ENCODE data around the gene ZSCAN16. TPM values are rescaled to one million over a fixed set of nuclear protein-coding genes. Genes with fewer than 3 reads are reported as not detected.
"Not testable (repeated sequence)": the region's sequence is repeated elsewhere in the genome, so short reads cannot be mapped to it uniquely, and the experiment has no call there.

The ZSCAN16 gene
- total RNA-seq: 3.9 TPM
- polyA plus RNA-seq: 3.5 TPM

DNA sequence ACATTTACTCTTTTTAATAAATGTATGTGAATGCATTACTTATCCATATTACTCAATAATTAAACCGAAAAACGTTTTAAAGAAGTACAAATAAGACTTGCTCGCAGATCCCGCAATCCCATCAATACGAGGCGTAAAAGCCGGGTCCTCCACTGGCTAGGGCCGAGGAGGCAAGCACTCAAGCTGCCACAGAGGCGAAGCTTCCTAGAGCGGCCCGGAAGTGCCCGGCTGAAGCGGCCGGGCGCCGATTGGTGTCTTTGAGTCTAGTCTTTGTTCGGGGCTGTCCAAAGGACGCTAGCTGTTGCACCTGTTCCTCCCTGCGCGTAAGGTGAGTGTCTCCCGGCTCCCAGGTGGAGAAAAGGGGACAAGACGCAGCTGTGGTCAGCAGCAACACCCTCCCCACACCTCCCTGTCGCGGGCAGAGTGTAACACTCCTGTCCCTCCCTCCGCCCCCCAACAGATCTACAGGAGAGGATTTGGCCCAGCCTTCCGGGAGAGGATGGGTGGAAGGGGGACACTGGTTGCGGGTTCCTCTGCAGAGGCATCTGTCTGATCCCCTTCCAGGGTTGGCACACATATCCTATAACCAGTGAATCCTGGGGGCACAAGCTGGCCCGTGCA is at the start of gene ZSCAN16:
TSS of gene ZSCAN16 (plus strand) at position 260 of the 621 bp plus-strand sequence. CDS start 835 bp downstream, outside the sequence.
- H3K4me3 ChIP-seq (ENCODE audit: low read depth, low read length): peak within 1 kb of the TSS; percentile 52
- H3K36me3 ChIP-seq (ENCODE audit: insufficient read depth): peaks cover 2% of the 10 kb centered on the region
- no peak within 1 kb of the TSS for H3K27ac ChIP-seq (ENCODE audit: low read depth)
- under 1% methylated on average over 28 of the region's 28 CpGs for WGBS
- DNase-seq (ENCODE audit: extremely low spot score): no peak
- no peaks in the 10 kb centered on the region for H3K4me1 ChIP-seq (ENCODE audit: insufficient read depth)

DNA sequence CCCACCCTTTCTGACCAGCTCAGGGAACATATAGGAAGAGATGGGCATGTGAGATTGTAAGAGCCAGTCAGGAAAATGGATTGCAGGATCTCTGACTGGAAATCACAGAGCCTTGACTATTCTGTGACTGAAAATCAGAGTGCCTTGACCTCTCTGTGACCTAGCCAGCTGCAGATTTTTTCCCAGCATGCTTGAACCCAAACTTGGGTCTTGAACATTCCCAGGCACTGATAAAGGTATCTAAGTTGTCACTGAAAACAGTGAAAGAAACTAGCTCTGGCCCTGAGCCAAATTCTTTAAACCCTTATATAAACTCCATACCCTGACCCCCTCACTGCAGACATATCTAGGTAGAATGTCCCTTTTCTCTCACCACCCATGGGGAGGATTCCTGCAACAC is 46.4 kb upstream of the ZSCAN16 start:
- Histone ChIP-seq H3K4me1 (ENCODE audit: insufficient read depth) (no peaks in the 10 kb centered on the region), H3K27ac (ENCODE audit: low read depth) (no peak overlapping the region), H3K4me3 (ENCODE audit: low read depth, low read length) (no peak overlapping the region), H3K36me3 (ENCODE audit: insufficient read depth) (no peaks in the 10 kb centered on the region)
- no peak for DNase-seq (ENCODE audit: extremely low spot score)

DNA sequence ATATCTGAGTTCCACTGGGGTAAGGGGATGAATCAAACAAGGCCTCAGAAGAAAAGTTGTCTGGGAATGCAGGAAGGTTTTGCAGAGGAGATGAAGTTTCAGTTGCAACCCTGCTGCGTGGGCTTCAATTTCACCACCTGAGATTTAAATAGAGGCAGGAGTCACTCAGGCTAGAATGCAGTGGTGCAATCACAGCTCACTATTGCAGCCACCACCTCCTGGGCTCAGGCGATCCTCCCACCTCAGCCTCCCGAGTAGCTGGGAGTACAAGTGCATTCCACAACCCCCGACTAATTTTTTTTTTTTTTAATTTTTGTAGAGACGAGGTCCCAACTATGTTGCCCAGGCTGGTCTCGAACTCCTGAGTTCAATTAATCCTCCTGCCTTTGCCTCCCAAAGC is 45.6 kb upstream of the ZSCAN16 start:
- no peak overlapping the region for H3K4me3 ChIP-seq (ENCODE audit: low read depth, low read length)

DNA sequence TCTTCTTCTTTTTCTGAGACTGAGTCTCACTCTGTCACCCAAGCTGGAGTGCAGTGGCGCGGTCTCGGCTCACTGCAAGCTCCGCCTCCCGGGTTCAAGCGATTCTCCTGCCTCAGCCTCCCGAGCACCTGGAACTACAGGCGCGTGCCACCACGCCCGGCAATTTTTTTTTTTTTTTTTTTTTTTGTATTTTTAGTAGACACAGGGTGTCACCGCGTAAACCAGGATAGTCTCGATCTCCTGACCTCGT is 44.1 kb upstream of the ZSCAN16 start, which contains the start of gene ZNF165:
TSS of gene ZNF165 (plus strand) at position 188 of the 250 bp plus-strand sequence. CDS start 4,913 bp downstream, outside the sequence.
- H3K4me3 ChIP-seq (ENCODE audit: low read depth, low read length): peak within 1 kb of the TSS; percentile 59
- 2% methylated on average over 15 of the region's 15 CpGs for WGBS

More for the DNA sequence above, 45.6 kb upstream of the ZSCAN16 start:
- no peaks in the 10 kb centered on the region for H3K4me1 ChIP-seq (ENCODE audit: insufficient read depth)
- DNase-seq (ENCODE audit: extremely low spot score): no peak
- H3K27ac ChIP-seq (ENCODE audit: low read depth): no peak overlapping the region
- no peaks in the 10 kb centered on the region for H3K36me3 ChIP-seq (ENCODE audit: insufficient read depth)
- 72% methylated on average over 6 of the region's 6 CpGs for WGBS

DNA sequence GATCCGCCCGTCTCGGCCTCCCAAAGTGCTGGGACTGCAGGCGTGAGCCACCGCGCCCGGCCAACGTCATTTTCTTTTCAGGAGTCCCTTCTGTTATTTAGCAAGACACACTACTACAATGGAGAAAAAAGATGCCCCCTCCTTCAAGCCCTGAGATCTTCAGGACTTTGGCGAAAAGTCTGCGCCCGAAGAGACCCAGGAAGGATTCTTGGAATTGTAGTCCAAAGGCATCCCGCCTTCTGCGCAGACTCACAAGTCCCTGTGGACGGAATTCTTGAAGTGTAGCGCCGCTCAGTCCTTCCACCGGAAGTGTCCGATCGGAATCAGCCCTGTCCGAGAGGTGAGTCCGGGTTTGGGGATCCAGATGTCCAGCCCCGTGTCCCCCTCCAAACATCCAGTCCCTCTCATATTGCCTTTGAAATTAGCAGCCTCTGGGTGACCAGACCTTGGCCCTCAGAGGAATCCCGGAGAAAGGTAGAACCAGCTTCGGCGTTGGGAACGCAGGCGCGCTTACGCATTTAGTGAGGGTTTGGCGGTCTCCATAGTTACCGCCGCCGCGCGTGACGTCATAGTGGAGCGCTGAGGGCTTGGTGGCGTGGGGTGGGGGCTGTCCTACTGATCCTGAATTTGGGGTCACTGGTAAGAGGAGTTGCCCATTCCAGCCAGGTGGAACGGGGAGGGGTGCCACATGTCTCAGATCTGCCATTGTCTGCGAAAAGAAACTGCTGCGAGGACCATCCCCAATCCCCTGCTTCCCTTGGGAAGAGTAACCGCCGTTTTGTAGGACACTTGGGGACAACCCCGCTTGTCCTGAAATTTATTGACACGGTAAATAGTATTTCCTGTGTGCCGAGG is 43.6 kb upstream of the ZSCAN16 start:
- no peaks in the 10 kb centered on the region for H3K36me3 ChIP-seq (ENCODE audit: insufficient read depth)
- under 1% methylated on average over 46 of the region's 46 CpGs for WGBS
- H3K4me1 ChIP-seq (ENCODE audit: insufficient read depth): no peaks in the 10 kb centered on the region
- H3K27ac ChIP-seq (ENCODE audit: low read depth): peak overlapping the region; percentile 82
- peak overlapping the region; percentile 59 for H3K4me3 ChIP-seq (ENCODE audit: low read depth, low read length)
- peak; percentile 96 for DNase-seq (ENCODE audit: extremely low spot score)

More for the DNA sequence above, 44.1 kb upstream of the ZSCAN16 start, which contains the start of gene ZNF165:
- not testable (repeated sequence) for DNase-seq (ENCODE audit: extremely low spot score); H3K36me3 ChIP-seq (ENCODE audit: insufficient read depth); H3K4me1 ChIP-seq (ENCODE audit: insufficient read depth)
- H3K27ac ChIP-seq (ENCODE audit: low read depth): peak within 1 kb of the TSS; percentile 82

DNA sequence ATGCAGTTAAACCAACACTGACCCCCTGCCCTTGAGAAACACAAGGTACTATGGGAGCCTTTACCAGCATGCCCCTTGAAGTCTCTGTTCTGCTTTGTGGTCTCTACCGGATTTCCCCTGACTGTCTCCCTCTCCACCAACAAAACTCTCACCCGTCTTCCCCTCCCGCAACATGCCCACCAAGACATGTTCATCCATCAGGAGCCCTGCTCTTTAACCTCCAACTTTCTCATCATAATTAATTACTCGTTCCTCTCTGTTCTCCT is 43.0 kb upstream of the ZSCAN16 start:
- no peaks in the 10 kb centered on the region for H3K4me1 ChIP-seq (ENCODE audit: insufficient read depth)
- H3K36me3 ChIP-seq (ENCODE audit: insufficient read depth): no peaks in the 10 kb centered on the region
- 14% methylated on average over 4 of the region's 4 CpGs for WGBS
- H3K4me3 ChIP-seq (ENCODE audit: low read depth, low read length): peak overlapping the region; percentile 59
- no peak overlapping the region for H3K27ac ChIP-seq (ENCODE audit: low read depth)
- no peak for DNase-seq (ENCODE audit: extremely low spot score)

DNA sequence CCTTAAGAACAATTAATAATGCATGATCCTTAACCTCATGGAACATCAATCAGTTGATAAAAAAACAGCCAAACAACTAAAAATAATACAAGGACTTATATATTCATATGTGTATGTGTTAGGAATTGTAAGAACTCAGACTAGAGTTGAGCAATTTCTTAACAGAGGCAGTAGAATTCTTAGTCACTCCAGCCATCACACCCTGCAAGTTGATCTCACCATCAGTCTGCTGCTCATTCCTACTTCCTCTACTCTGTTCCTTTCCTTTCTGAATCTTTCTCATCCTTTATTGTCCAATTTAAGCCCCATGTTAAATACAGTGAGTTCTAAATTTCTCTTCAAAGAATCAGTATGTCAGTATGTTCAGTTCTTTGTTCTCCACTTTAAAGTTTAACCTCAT is 41.5 kb upstream of the ZSCAN16 start:
- no peak for DNase-seq (ENCODE audit: extremely low spot score)
- no peak overlapping the region for H3K4me3 ChIP-seq (ENCODE audit: low read depth, low read length)
- no peaks in the 10 kb centered on the region for H3K36me3 ChIP-seq (ENCODE audit: insufficient read depth)
- H3K4me1 ChIP-seq (ENCODE audit: insufficient read depth): no peaks in the 10 kb centered on the region
- H3K27ac ChIP-seq (ENCODE audit: low read depth): no peak overlapping the region

DNA sequence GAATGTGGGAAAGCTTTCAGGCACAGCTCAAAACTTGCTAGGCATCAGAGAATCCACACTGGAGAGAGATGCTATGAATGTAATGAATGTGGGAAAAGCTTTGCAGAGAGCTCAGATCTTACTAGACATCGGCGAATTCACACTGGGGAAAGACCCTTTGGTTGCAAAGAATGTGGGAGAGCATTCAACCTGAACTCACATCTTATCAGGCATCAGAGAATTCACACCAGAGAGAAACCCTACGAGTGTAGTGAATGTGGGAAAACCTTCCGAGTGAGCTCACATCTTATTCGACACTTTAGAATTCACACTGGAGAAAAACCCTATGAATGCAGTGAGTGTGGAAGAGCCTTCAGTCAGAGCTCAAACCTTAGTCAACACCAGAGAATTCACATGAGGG is 35.4 kb upstream of the ZSCAN16 start:
- WGBS: 96% methylated on average over 5 of the region's 5 CpGs
- H3K4me1 ChIP-seq (ENCODE audit: insufficient read depth): no peaks in the 10 kb centered on the region
- no peaks in the 10 kb centered on the region for H3K36me3 ChIP-seq (ENCODE audit: insufficient read depth)
- DNase-seq (ENCODE audit: extremely low spot score): no peak
- H3K4me3 ChIP-seq (ENCODE audit: low read depth, low read length): no peak overlapping the region
- no peak overlapping the region for H3K27ac ChIP-seq (ENCODE audit: low read depth)

DNA sequence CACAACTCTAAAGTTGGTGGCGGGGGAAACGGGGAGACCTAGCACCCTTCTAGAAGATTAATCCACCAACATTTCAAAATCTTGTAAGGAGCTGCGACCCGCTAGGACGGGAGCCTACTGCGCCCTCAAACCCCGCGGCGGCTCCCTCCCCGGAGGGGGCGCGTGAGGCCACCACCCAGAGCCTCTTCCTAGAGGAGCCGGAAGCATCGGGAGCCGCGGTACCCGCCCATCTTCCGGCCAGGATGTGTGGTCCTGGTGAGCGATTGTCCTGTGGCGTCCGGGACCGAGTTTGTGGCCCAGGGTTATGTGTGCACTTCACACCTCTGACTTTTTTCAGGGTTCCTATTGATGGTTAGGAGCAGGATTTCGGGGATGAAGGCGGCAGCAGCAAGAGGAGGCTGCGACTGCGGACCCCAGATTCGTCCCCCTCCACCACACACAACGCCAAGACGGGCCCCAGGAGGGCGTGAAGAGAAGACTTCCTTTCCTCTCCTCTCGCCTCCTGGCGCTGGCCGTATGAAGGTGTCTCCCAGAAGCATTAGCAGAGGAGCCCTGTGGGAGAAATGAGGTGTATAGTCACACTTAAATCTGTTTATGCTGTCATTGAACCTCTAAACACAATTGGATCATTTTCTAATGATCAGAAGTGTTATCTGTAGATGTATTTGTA is 33.4 kb upstream of the ZSCAN16 start:
- DNase-seq (ENCODE audit: extremely low spot score): no peak
- WGBS: 9% methylated on average over 33 of the region's 33 CpGs
- H3K27ac ChIP-seq (ENCODE audit: low read depth): no peak overlapping the region
- H3K4me1 ChIP-seq (ENCODE audit: insufficient read depth): no peaks in the 10 kb centered on the region
- no peaks in the 10 kb centered on the region for H3K36me3 ChIP-seq (ENCODE audit: insufficient read depth)
- peak overlapping the region; percentile 34 for H3K4me3 ChIP-seq (ENCODE audit: low read depth, low read length)

DNA sequence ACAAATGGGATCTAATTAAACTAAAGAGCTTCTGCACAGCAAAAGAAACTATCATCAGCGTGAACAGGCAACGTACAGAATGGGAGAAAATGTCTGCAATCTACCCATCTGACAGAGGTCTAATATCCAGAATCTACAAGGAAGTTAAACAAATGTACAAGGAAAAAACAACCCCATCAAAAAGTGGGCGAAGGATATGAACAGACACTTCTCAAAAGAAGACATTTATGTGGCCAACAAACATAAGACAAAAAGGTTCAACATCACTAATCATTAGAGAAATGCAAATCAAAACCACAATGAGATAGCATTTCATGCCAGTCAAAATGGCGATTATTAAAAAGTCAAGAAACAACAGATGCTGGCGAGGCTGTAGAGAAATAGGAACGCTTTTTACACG is 22.2 kb upstream of the ZSCAN16 start:
- not testable (repeated sequence) for DNase-seq (ENCODE audit: extremely low spot score); H3K4me3 ChIP-seq (ENCODE audit: low read depth, low read length); H3K36me3 ChIP-seq (ENCODE audit: insufficient read depth); H3K27ac ChIP-seq (ENCODE audit: low read depth); H3K4me1 ChIP-seq (ENCODE audit: insufficient read depth)
- 79% methylated on average over 7 of the region's 7 CpGs for WGBS

DNA sequence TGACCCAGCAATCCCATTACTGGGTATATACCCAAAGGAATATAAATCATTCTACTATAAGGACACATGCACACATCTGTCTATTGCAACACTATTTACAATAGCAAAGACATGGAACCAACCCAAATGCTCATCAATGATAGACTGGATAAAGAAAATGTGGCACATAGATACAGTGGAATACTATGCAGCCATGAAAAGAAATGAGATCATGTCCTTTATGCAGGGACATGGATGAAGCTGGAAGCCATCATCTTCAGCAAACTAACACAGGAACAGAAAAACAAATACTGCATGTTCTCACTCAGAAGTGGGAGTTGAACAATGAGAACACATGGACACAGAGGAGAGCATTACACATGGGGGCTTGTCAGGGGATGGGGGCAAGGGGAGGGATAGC is 21.7 kb upstream of the ZSCAN16 start:
- not testable (repeated sequence) for H3K36me3 ChIP-seq (ENCODE audit: insufficient read depth); H3K4me1 ChIP-seq (ENCODE audit: insufficient read depth); DNase-seq (ENCODE audit: extremely low spot score); H3K4me3 ChIP-seq (ENCODE audit: low read depth, low read length); H3K27ac ChIP-seq (ENCODE audit: low read depth)

DNA sequence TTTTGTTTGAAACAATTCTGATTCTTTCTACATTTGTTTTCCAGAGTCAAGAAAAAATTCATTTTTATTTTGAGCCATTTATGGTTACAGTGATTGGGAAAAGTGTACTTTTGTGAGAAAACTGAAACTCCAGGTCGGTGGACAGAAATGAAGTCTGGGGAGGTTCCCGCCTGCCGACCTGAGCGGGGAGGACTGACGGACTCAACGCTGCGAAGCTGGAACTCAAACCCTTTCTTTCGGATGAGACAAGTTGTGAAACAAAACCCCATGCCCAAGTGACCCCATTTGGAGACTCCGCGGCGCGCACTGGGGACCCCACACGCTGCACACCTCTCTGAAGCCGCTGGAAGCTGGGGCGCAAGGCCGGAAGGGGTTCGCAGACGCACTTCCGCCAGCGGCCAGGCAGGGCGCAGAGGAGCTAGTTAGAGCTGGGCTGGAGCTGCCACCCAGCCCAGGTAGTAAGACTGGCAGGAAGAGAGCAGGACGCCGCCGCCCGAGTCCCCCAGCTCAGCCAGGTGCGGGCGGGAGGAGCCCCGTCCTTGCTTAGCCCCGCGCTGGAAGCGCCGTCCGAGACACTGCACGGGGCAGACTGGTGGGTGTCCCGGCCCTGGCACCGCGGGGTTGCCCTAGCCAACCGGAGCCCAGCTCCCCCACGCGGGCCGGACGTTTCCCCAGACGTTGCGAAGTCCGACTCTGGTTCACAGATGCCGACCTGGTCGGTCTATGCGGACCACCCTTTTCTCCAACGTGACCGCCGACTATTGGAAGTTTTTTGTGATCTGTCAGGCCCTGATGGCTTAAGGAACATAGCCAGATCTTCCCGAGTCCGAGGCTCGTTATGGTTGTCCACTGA is 19.8 kb upstream of the ZSCAN16 start:
- Histone ChIP-seq H3K4me3 (ENCODE audit: low read depth, low read length) (peak overlapping the region; percentile 60), H3K36me3 (ENCODE audit: insufficient read depth) (no peaks in the 10 kb centered on the region), H3K27ac (ENCODE audit: low read depth) (peak overlapping the region; percentile 39), H3K4me1 (ENCODE audit: insufficient read depth) (no peaks in the 10 kb centered on the region)
- DNase-seq (ENCODE audit: extremely low spot score): peak; percentile 45
- WGBS: under 1% methylated on average over 54 of the region's 54 CpGs

DNA sequence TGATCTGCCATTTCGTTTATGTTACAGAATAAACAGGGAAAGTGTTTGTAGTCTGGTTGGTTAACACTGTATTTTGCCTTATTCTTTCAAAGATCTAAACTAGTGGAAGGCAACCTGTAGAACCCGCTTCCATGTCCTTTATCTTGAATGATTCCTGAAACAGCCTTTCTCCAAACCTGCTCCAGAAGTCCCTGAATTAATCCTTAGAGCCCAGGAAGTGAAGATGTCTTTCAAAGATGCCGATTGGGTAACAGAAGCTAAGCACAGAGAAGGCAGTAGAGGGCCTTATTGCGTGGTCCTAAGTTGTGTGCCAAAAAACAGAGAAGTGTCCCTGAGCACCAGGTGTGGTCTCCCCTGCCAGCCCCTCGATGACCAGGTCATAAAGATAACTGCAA is 19.2 kb upstream of the ZSCAN16 start:
- Histone ChIP-seq H3K27ac (ENCODE audit: low read depth) (no peak overlapping the region), H3K36me3 (ENCODE audit: insufficient read depth) (no peaks in the 10 kb centered on the region), H3K4me3 (ENCODE audit: low read depth, low read length) (peak overlapping the region; percentile 60), H3K4me1 (ENCODE audit: insufficient read depth) (no peaks in the 10 kb centered on the region)
- DNase-seq (ENCODE audit: extremely low spot score): no peak
- WGBS: 16% methylated on average over 5 of the region's 5 CpGs

Data from urinary bladder (tissue), 4 donors.